Endothelial cell of umbilical vein (primary cell): ENCODE results near the gene CELA1. TPM values are rescaled to one million over a fixed set of nuclear protein-coding genes. Genes with fewer than 3 reads are reported as not detected.

Source experiments
- BruUV-seq: library from RNA; stranded (reverse); fragments of 400-500 nt; replicated peaks from 2 replicates; lab custom pipeline; 2021; lab: Mats Ljungman, UMichigan
- CTCF ChIA-PET: fragments of 300-600, 350-600 bp; sonication (Branson Sonifier 250); formaldehyde crosslinking; loops from one replicate; lab custom pipeline; 2021; ENCODE audit warnings: antibody characterized with exemption, inconsistent platforms; lab: Charles Lee
- POLR2A ChIA-PET: fragments of 300-600, 350-600 bp; sonication (Branson Sonifier 250); formaldehyde crosslinking; loops from one replicate; lab custom pipeline; 2021; ENCODE audit warnings: antibody characterized with exemption, inconsistent platforms; lab: Charles Lee
- DNase-seq: peaks from one replicate; pipeline ENCODE4 v3.0.0-alpha.2; 2011; ENCODE audit warnings: low read depth, low spot score
- FAIRE-seq: peaks from 2 replicates; lab custom pipeline; 2011; peaks lifted over from hg19 to GRCh38; lab: Jason Lieb, UNC
- H2AFZ ChIP-seq: 2 replicates; pipeline ENCODE4 v1.6.0; 2012; ENCODE audit warnings: low read depth, low read length, control low read depth, inconsistent platforms
- H3K27ac ChIP-seq: 2 replicates; pipeline ENCODE4 v1.5.1; 2011; ENCODE audit warnings: low read depth, mild to moderate bottlenecking, control low read depth, low read length, moderate library complexity; ENCODE audit not compliant: insufficient read depth
- H3K27me3 ChIP-seq, 2 experiments: 2 replicates each; pipeline versions ENCODE4 v1.6.0 to v1.6.1; 2011; ENCODE audit warnings: low read length in 2 of 2, mixed read lengths in 1 of 2; ENCODE audit not compliant: control insufficient read depth in 2 of 2, insufficient read depth in 2 of 2
- H3K36me3 ChIP-seq, 2 experiments: 2 replicates in 1 of 2; 3 replicates in 1 of 2; pipeline ENCODE4 v1.5.1; 2011; ENCODE audit warnings: low read length in 2 of 2, mild to moderate bottlenecking in 1 of 2, moderate library complexity in 1 of 2; ENCODE audit not compliant: control insufficient read depth in 2 of 2, insufficient read depth in 2 of 2; ENCODE audit errors: extremely low read depth in 1 of 2
- H3K4me1 ChIP-seq: 3 replicates; pipeline ENCODE4 v1.5.1; 2011; ENCODE audit warnings: mild to moderate bottlenecking, low read length; ENCODE audit not compliant: control insufficient read depth, insufficient read depth; ENCODE audit errors: extremely low read depth
- H3K4me2 ChIP-seq: 2 replicates; pipeline ENCODE4 v1.6.1; 2011; ENCODE audit warnings: low read length, control low read depth, mixed read lengths; ENCODE audit not compliant: insufficient read depth
- H3K4me3 ChIP-seq, 3 experiments: fragments of 200-600 bp in 1 of 3; sonication (generic), shearing (Covaris generic) in 1 of 3; replicated peaks in 1 of 3; 2 replicates each; pipeline ENCODE4 v1.5.1; 2011 to 2016; ENCODE audit warnings: control low read depth in 3 of 3, low read length in 3 of 3, mild to moderate bottlenecking in 2 of 3, inconsistent platforms in 1 of 3, low read depth in 1 of 3, moderate library complexity in 1 of 3; ENCODE audit not compliant: insufficient read depth in 1 of 3
- H3K79me2 ChIP-seq: 2 replicates; pipeline ENCODE4 v1.6.0; 2012; ENCODE audit warnings: low read length, inconsistent platforms; ENCODE audit not compliant: control insufficient read depth, insufficient read depth
- H3K9ac ChIP-seq: replicated peaks from 2 replicates; pipeline ENCODE3; 2011; ENCODE audit warnings: low read length, control low read depth; ENCODE audit not compliant: insufficient read depth; ENCODE audit errors: extremely low read depth
- H3K9me1 ChIP-seq: replicated peaks from 3 replicates; pipeline ENCODE4 v1.6.0; 2011; ENCODE audit warnings: mild to moderate bottlenecking, low read length; ENCODE audit not compliant: control insufficient read depth, insufficient read depth; ENCODE audit errors: extremely low read depth
- H3K9me3 ChIP-seq: replicated peaks from 2 replicates; pipeline ENCODE4 v1.5.1; 2012; ENCODE audit warnings: low read length, inconsistent platforms; ENCODE audit not compliant: control insufficient read depth, insufficient read depth
- H4K20me1 ChIP-seq: replicated peaks from 2 replicates; pipeline ENCODE3; 2011; ENCODE audit warnings: mild to moderate bottlenecking, low read length; ENCODE audit not compliant: control insufficient read depth, insufficient read depth; ENCODE audit errors: extremely low read depth
- CTCF ChIP-seq, 2 donors: IDR thresholded peaks; 1 replicate in 1 of 2; 2 replicates in 1 of 2; pipeline ENCODE4 v1.5.1; 2011; ENCODE audit warnings: low read length in 2 of 2, mild to moderate bottlenecking in 2 of 2, moderate library complexity in 2 of 2, control low read depth in 1 of 2, inconsistent platforms in 1 of 2, low read depth in 1 of 2; ENCODE audit not compliant: insufficient read depth in 1 of 2; ENCODE audit errors: extremely low read depth in 1 of 2
- EZH2 ChIP-seq: IDR thresholded peaks from 2 replicates; pipeline ENCODE4 v1.6.1; 2012; ENCODE audit warnings: borderline replicate concordance, low read depth, mild to moderate bottlenecking, moderate library complexity, low read length, inconsistent platforms; ENCODE audit not compliant: severe bottlenecking
- FOS ChIP-seq: IDR thresholded peaks from 2 replicates; pipeline ENCODE4 v1.6.1; 2011; ENCODE audit warnings: mild to moderate bottlenecking, low read length, moderate library complexity, borderline replicate concordance; ENCODE audit not compliant: insufficient read depth
- GATA2 ChIP-seq: IDR thresholded peaks from 2 replicates; pipeline ENCODE4 v1.7.0; 2011; ENCODE audit warnings: low read depth, mild to moderate bottlenecking, moderate library complexity, mixed read lengths, low read length; ENCODE audit not compliant: insufficient read length, insufficient read depth
- JUN ChIP-seq: IDR thresholded peaks from 2 replicates; pipeline ENCODE4 v1.6.1; 2011; ENCODE audit warnings: borderline replicate concordance, low read depth; ENCODE audit not compliant: insufficient read length, insufficient read depth
- MAX ChIP-seq: IDR thresholded peaks from 2 replicates; pipeline ENCODE4 v1.6.1; 2011; ENCODE audit not compliant: insufficient read depth, insufficient read length
- MYC ChIP-seq: IDR thresholded peaks from one replicate; pipeline ENCODE4 v1.6.1; 2011; ENCODE audit warnings: mild to moderate bottlenecking, low read depth, low read length
- POLR2A ChIP-seq: IDR thresholded peaks from 2 replicates; pipeline ENCODE4 v1.6.1; 2012; ENCODE audit warnings: low read depth, mild to moderate bottlenecking, control low read depth, low read length
- POLR2AphosphoS5 ChIP-seq: IDR thresholded peaks from 2 replicates; pipeline ENCODE4 v1.6.1; 2012; ENCODE audit warnings: low read depth, mild to moderate bottlenecking, control low read depth, low read length, moderate library complexity; ENCODE audit not compliant: insufficient read depth
- dilution Hi-C: fragments of 300-500 bp; cut with MboI; formaldehyde crosslinking; loops from one replicate; pipeline ENCODE4 v1.15.0; 2019; ENCODE audit warnings: low sequenced_read_pairs; ENCODE audit not compliant: extremely low pct_ligation_motif_present
- intact Hi-C: fragments of 100-400 bp; cut with micrococcal nuclease; formaldehyde crosslinking; loops from one replicate; pipeline ENCODE4 v1.10.0; 2022
- polyA plus RNA-seq, 4 experiments: library from polyadenylated mRNA; depleted of rRNA in 3 of 4; stranded (reverse) in 3 of 4; unstranded in 1 of 4; fragments of >200 nt; gene quantifications; 2 replicates each; pipeline versions ENCODE4 v1.2.1 to v1.2.3, GENCODE V29; 2011 to 2012; ENCODE audit warnings: missing spikeins in 1 of 4
- total RNA-seq: library from RNA; stranded (reverse); gene quantifications from 2 replicates; pipeline ENCODE4 v1.2.3, GENCODE V29; 2021

The CELA1 gene
- total and polyA plus RNA-seq, 2 donors (not counting 3 experiments of a cell fraction or from before 2014, with no cell fraction given): not detected

- no peaks in the 10 kb centered on the region for H4K20me1 ChIP-seq
- H3K9me1 ChIP-seq: no peaks in the 10 kb centered on the region
- no peaks in the 10 kb centered on the region for H3K4me1 ChIP-seq
- dilution Hi-C loops (no loop called here), intact Hi-C loops (no loop called here)
- H3K9ac ChIP-seq: no peak overlapping the region
- DNase-seq (no peak), FAIRE-seq (no peak)
- no peak overlapping the region for H3K27ac ChIP-seq
- ChIA-PET CTCF (interaction anchor here (0.7 to 3.7 kb wide), 3 partner anchors 11 to 195 kb away, joined by 3 to 14 read pairs (median 3); no protein-coding TSS in a partner anchor), POLR2A (interaction anchor here (0.7 kb wide), 1 partner anchor 12 kb away, joined by 13 read pairs; no protein-coding TSS in a partner anchor)
- TF ChIP-seq JUN (no peak), MAX (no peak), POLR2AphosphoS5 (no peak), POLR2A (no peak), FOS (no peak), MYC (no peak), CTCF (IDR thresholded peaks at IDR 0.05; ENCODE audit: extremely low read depth in 1 of 2, insufficient read depth in 1 of 2, low read depth in 1 of 2, low read length in 2 of 2) (no peak), GATA2 (no peak), EZH2 (no peak)
- H3K79me2 ChIP-seq: no peaks in the 10 kb centered on the region
- H3K36me3 ChIP-seq: peaks cover 0 to 3% of the 10 kb centered on the region in 2 experiments
- no peaks in the 10 kb centered on the region for H3K9me3 ChIP-seq
- no peaks in the 10 kb centered on the region for H3K27me3 ChIP-seq
- no peak overlapping the region for H2AFZ ChIP-seq
- H3K4me2 ChIP-seq: no peak overlapping the region
- no TSS peak for BruUV-seq
- no peak overlapping the region for H3K4me3 ChIP-seq
Measured at GRCh38 chr12:51362307-51362706, 15.8 kb upstream of the CELA1 start.
